ENCODE measurements around the gene UNCX.
"Not testable (repeated sequence)": the region's sequence is repeated elsewhere in the genome, so short reads cannot be mapped to it uniquely, and the experiment has no call there.

Gene UNCX

GRCh38 chr7:1193593-1194424 is 38.9 kb upstream of the UNCX start:
- peak; percentile 73 for DNase-seq

GRCh38 chr7:1196441-1196840 is 36.2 kb upstream of the UNCX start:
- DNase-seq; H3K36me3 ChIP-seq; H3K27me3 ChIP-seq (ENCODE audit: insufficient read depth, low read depth, severe bottlenecking): not testable (repeated sequence)

More at GRCh38 chr7:1193593-1194424, 38.9 kb upstream of the UNCX start:
- H3K9me3 ChIP-seq (ENCODE audit: severe bottlenecking): no peaks in the 10 kb centered on the region
- peak; percentile 85 for TF ChIP-seq CTCF (IDR thresholded peaks at IDR 0.05; ENCODE audit: low read depth, low read length)
- H3K36me3 ChIP-seq: no peaks in the 10 kb centered on the region
- no peaks in the 10 kb centered on the region for H3K27me3 ChIP-seq (ENCODE audit: insufficient read depth, low read depth, severe bottlenecking)
- no peak overlapping the region for H3K27ac ChIP-seq
- no peak overlapping the region for H3K4me3 ChIP-seq (ENCODE audit: low read depth, low read length)

GRCh38 chr7:1196950-1197349 is 35.7 kb upstream of the UNCX start:
- no peak overlapping the region for H3K4me3 ChIP-seq (ENCODE audit: low read depth, low read length)
- H3K36me3 ChIP-seq: no peaks in the 10 kb centered on the region
- TF ChIP-seq CTCF (IDR thresholded peaks at IDR 0.05; ENCODE audit: low read depth, low read length): no peak
- H3K27ac ChIP-seq: no peak overlapping the region
- H3K9me3 ChIP-seq (ENCODE audit: severe bottlenecking): no peaks in the 10 kb centered on the region
- no peaks in the 10 kb centered on the region for H3K27me3 ChIP-seq (ENCODE audit: insufficient read depth, low read depth, severe bottlenecking)
- DNase-seq: no peak

More at GRCh38 chr7:1196441-1196840, 36.2 kb upstream of the UNCX start:
- H3K9me3 ChIP-seq (ENCODE audit: severe bottlenecking); H3K4me3 ChIP-seq (ENCODE audit: low read depth, low read length); H3K27ac ChIP-seq: not testable (repeated sequence)

GRCh38 chr7:1197997-1198625 is 34.6 kb upstream of the UNCX start:
- H3K27me3 ChIP-seq (ENCODE audit: insufficient read depth, low read depth, severe bottlenecking): no peaks in the 10 kb centered on the region
- no peak for DNase-seq
- H3K9me3 ChIP-seq (ENCODE audit: severe bottlenecking): no peaks in the 10 kb centered on the region

GRCh38 chr7:1200045-1200444 is 32.6 kb upstream of the UNCX start:
- DNase-seq: no peak
- TF ChIP-seq CTCF (IDR thresholded peaks at IDR 0.05; ENCODE audit: low read depth, low read length): no peak
- no peak overlapping the region for H3K4me3 ChIP-seq (ENCODE audit: low read depth, low read length)

More at GRCh38 chr7:1197997-1198625, 34.6 kb upstream of the UNCX start:
- H3K36me3 ChIP-seq: no peaks in the 10 kb centered on the region
- H3K27ac ChIP-seq: no peak overlapping the region
- no peak overlapping the region for H3K4me3 ChIP-seq (ENCODE audit: low read depth, low read length)
- no peak for TF ChIP-seq CTCF (IDR thresholded peaks at IDR 0.05; ENCODE audit: low read depth, low read length)

GRCh38 chr7:1201916-1202315 is 30.8 kb upstream of the UNCX start:
- TF ChIP-seq CTCF (IDR thresholded peaks at IDR 0.05; ENCODE audit: low read depth, low read length): no peak
- no peak overlapping the region for H3K4me3 ChIP-seq (ENCODE audit: low read depth, low read length)
- DNase-seq: no peak
- H3K36me3 ChIP-seq: no peaks in the 10 kb centered on the region
- no peaks in the 10 kb centered on the region for H3K9me3 ChIP-seq (ENCODE audit: severe bottlenecking)
- no peak overlapping the region for H3K27ac ChIP-seq
- no peaks in the 10 kb centered on the region for H3K27me3 ChIP-seq (ENCODE audit: insufficient read depth, low read depth, severe bottlenecking)

More at GRCh38 chr7:1200045-1200444, 32.6 kb upstream of the UNCX start:
- H3K27me3 ChIP-seq (ENCODE audit: insufficient read depth, low read depth, severe bottlenecking): no peaks in the 10 kb centered on the region
- no peaks in the 10 kb centered on the region for H3K36me3 ChIP-seq
- no peak overlapping the region for H3K27ac ChIP-seq
- no peaks in the 10 kb centered on the region for H3K9me3 ChIP-seq (ENCODE audit: severe bottlenecking)

- not testable (repeated sequence) for DNase-seq; H3K9me3 ChIP-seq (ENCODE audit: severe bottlenecking); H3K27me3 ChIP-seq (ENCODE audit: insufficient read depth, low read depth, severe bottlenecking); H3K36me3 ChIP-seq; H3K27ac ChIP-seq; H3K4me3 ChIP-seq (ENCODE audit: low read depth, low read length)
Measured at GRCh38 chr7:1202914-1203313, 29.8 kb upstream of the UNCX start.

All from WERI-Rb-1 (cell line).